ENCODE data around the gene ETV5.

The ETV5 gene

DNA sequence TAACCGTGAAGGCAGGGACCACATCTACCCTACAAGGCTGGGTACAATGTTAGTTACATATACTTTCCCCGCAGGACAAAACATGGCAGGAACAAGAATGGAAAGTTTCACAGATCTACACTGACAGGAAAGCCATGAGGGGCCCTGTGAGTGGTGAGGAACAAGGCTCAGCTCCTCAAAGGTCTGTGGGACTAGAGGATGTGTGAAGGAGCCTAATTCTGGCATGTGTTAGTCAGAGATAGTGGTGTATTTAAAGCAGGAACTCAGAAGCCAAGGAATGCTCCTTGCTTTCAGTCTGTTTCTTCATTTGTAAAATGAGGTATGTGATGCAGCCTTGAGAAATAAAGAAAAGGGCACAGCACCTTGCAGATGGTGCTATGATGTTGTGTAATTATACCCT, 25.1 kb downstream of the ETV5 start:
- H3K27ac ChIP-seq, result no peak overlapping the region
- no peak overlapping the region for H3K9ac ChIP-seq
- no peaks in the 10 kb centered on the region for H3K27me3 ChIP-seq (ENCODE audit: control insufficient read depth, insufficient read depth, low read length)
- H3K4me2 ChIP-seq (ENCODE audit: low read length), result no peak overlapping the region
- H3K9me3 ChIP-seq (ENCODE audit: control insufficient read depth, low read length), result no peaks in the 10 kb centered on the region
- no peaks in the 10 kb centered on the region for H3K36me3 ChIP-seq (ENCODE audit: control insufficient read depth, insufficient read depth, low read length)
- H3K4me3 ChIP-seq (ENCODE audit: low read depth, low read length), result no peak overlapping the region
- TF ChIP-seq, protein P1, sequence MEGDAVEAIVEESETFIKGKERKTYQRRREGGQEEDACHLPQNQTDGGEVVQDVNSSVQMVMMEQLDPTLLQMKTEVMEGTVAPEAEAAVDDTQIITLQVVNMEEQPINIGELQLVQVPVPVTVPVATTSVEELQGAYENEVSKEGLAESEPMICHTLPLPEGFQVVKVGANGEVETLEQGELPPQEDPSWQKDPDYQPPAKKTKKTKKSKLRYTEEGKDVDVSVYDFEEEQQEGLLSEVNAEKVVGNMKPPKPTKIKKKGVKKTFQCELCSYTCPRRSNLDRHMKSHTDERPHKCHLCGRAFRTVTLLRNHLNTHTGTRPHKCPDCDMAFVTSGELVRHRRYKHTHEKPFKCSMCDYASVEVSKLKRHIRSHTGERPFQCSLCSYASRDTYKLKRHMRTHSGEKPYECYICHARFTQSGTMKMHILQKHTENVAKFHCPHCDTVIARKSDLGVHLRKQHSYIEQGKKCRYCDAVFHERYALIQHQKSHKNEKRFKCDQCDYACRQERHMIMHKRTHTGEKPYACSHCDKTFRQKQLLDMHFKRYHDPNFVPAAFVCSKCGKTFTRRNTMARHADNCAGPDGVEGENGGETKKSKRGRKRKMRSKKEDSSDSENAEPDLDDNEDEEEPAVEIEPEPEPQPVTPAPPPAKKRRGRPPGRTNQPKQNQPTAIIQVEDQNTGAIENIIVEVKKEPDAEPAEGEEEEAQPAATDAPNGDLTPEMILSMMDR (IDR thresholded peaks at IDR 0.05), result no peak
- H3K4me1 ChIP-seq, result no peaks in the 10 kb centered on the region
- no peak overlapping the region for H2AFZ ChIP-seq
- peaks cover 5% of the 10 kb centered on the region for H3K79me2 ChIP-seq

DNA sequence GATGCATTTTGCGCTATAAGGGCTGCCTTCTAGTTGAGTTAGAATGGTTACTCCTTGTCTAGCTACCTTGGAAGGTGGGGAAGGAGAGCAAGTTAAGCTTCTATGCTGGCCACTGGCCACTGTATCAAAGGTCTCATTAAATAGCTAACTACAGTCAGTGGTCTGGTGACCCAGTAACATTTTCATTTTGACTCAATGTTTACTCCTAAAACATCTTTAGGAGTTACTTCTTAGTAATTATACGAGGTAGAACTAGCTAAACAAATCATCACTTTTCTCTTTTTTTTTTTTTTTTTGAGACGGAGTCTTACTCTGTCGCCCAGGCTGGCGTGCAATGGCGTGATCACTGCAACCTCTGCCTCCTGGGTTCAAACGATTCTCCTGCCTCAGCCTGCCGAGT, 26.7 kb downstream of the ETV5 start:
- H3K9me3 ChIP-seq (ENCODE audit: control insufficient read depth, low read length), result no peaks in the 10 kb centered on the region
- no peaks in the 10 kb centered on the region for H3K36me3 ChIP-seq (ENCODE audit: control insufficient read depth, insufficient read depth, low read length)
- H2AFZ ChIP-seq, result no peak overlapping the region
- no peaks in the 10 kb centered on the region for H3K4me1 ChIP-seq
- no peak overlapping the region for H3K4me2 ChIP-seq (ENCODE audit: low read length)
- H3K9ac ChIP-seq, result no peak overlapping the region
- H3K4me3 ChIP-seq (ENCODE audit: low read depth, low read length), result no peak overlapping the region
- TF ChIP-seq, protein P1 (IDR thresholded peaks at IDR 0.05), result no peak
- no peak overlapping the region for H3K27ac ChIP-seq
- no peaks in the 10 kb centered on the region for H3K27me3 ChIP-seq (ENCODE audit: control insufficient read depth, insufficient read depth, low read length)
- H3K79me2 ChIP-seq, result peaks cover 5% of the 10 kb centered on the region

DNA sequence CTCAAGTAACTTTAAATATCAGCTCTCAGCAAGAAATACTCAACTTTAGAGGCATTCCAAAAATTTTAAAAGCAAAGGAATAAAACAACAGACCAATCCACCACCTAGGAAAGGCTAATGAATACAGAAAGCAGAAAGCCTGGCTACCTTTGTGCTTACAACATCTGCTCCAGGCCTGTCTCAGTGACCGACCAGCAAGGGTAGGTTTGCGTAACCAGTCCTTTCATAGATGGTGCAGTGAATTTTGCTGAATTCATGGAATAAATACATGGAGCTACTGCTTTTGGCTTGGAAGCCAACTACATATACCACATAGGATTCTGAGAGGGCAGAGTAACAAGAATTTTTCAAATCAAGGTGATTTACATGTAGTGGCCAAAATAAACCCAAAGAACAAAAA, 27.2 kb downstream of the ETV5 start:
- H3K36me3 ChIP-seq (ENCODE audit: control insufficient read depth, insufficient read depth, low read length), result no peaks in the 10 kb centered on the region
- H3K27ac ChIP-seq, result no peak overlapping the region
- no peaks in the 10 kb centered on the region for H3K27me3 ChIP-seq (ENCODE audit: control insufficient read depth, insufficient read depth, low read length)
- no peak overlapping the region for H3K4me2 ChIP-seq (ENCODE audit: low read length)
- no peak overlapping the region for H3K9ac ChIP-seq
- H3K4me1 ChIP-seq, result no peaks in the 10 kb centered on the region
- TF ChIP-seq, protein P1 (IDR thresholded peaks at IDR 0.05), result no peak
- H3K9me3 ChIP-seq (ENCODE audit: control insufficient read depth, low read length), result no peaks in the 10 kb centered on the region
- H3K79me2 ChIP-seq, result peaks cover 5% of the 10 kb centered on the region
- no peak overlapping the region for H2AFZ ChIP-seq
- no peak overlapping the region for H3K4me3 ChIP-seq (ENCODE audit: low read depth, low read length)

DNA sequence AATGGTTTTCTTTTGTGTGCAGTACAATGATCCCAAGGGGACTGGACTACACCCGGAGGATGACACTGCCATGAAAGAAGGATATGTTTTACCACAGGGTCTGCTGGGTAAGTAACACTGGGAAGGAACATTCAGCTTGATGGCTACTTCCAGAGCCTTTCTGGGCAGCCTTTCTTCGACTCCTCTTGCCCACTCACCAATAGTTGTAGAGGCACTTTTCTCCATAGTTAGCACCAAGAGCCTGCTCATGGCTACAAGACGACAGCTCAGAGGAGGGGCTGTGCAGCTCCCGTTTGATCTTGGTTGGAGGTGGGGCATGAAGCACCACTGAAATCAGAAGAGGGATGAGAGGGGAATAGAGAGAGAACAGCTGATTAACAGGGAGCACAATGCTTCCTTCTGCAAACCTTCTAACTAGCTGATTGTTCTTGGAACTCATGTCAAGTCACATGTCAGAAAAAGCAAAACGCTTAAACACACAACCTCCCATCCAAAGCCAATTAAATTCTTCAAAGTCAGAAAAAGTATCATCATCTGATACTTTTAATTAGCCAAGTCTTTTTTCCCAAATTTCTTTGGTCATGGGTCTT, 27.9 kb downstream of the ETV5 start:
- Histone ChIP-seq H2AFZ (no peak overlapping the region), H3K4me2 (ENCODE audit: low read length) (no peak overlapping the region), H3K9me3 (ENCODE audit: control insufficient read depth, low read length) (no peaks in the 10 kb centered on the region), H3K27me3 (ENCODE audit: control insufficient read depth, insufficient read depth, low read length) (no peaks in the 10 kb centered on the region), H3K4me3 (ENCODE audit: low read depth, low read length) (no peak overlapping the region), H3K36me3 (ENCODE audit: control insufficient read depth, insufficient read depth, low read length) (no peaks in the 10 kb centered on the region), H3K27ac (no peak overlapping the region), H3K4me1 (no peaks in the 10 kb centered on the region), H3K79me2 (peaks cover 2% of the 10 kb centered on the region), H3K9ac (no peak overlapping the region)
- TF ChIP-seq, protein P1 (IDR thresholded peaks at IDR 0.05), result no peak

DNA sequence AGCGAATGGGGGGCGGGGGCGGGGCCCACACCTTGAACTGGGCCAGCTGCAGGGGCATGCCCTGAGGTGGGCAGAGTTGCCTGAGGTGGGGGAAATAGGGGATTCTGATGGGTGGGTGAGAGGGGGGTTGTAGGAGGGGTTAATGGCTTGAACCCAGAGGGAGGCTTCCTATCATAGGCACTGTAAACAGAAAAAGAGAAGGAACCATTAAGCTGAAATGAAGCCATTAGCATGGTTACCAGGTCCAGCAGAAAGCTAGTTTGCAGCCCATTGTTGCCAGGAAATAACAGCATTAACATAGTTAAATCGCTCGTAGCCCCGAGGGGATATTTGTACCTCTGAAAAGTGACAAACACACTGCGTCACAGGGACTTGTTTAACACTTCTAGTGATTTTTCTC, 29.0 kb downstream of the ETV5 start:
- Histone ChIP-seq H3K4me1 (no peaks in the 10 kb centered on the region), H2AFZ (no peak overlapping the region), H3K9me3 (ENCODE audit: control insufficient read depth, low read length) (no peaks in the 10 kb centered on the region), H3K27ac (no peak overlapping the region), H3K9ac (no peak overlapping the region), H3K4me3 (ENCODE audit: low read depth, low read length) (no peak overlapping the region), H3K79me2 (no peaks in the 10 kb centered on the region), H3K27me3 (ENCODE audit: control insufficient read depth, insufficient read depth, low read length) (no peaks in the 10 kb centered on the region), H3K4me2 (ENCODE audit: low read length) (no peak overlapping the region), H3K36me3 (ENCODE audit: control insufficient read depth, insufficient read depth, low read length) (no peaks in the 10 kb centered on the region)
- TF ChIP-seq, protein P1 (IDR thresholded peaks at IDR 0.05), result no peak

All from parathyroid adenoma (tissue), 2 donors.